GM13976 (cell line): ENCODE data around the gene NPHP1.

ENCODE experiments used
- DNase-seq: peaks from one replicate; pipeline ENCODE4 v3.0.0; 2012; ENCODE audit warnings: low spot score
- CTCF ChIP-seq: IDR thresholded peaks from 2 replicates; pipeline ENCODE4 v1.5.1; 2012; ENCODE audit warnings: borderline replicate concordance, mild to moderate bottlenecking; ENCODE audit not compliant: insufficient read depth; ENCODE audit errors: extremely low read depth, missing control alignments, control extremely low read depth
- in situ Hi-C: fragments of 300-500 bp; cut with MboI; formaldehyde crosslinking; loops from one replicate; pipeline ENCODE4 v1.12.0; 2022; ENCODE audit warnings: low sequenced_read_pairs, mixed read lengths, inconsistent platforms; ENCODE audit not compliant: unreplicated experiment

NPHP1 gene

GRCh38 chr2:110126906-110127305, 77.9 kb downstream of the NPHP1 start:
- in situ Hi-C loops = no loop called here
- TF ChIP-seq CTCF = no peak
- DNase-seq = no peak

DNA sequence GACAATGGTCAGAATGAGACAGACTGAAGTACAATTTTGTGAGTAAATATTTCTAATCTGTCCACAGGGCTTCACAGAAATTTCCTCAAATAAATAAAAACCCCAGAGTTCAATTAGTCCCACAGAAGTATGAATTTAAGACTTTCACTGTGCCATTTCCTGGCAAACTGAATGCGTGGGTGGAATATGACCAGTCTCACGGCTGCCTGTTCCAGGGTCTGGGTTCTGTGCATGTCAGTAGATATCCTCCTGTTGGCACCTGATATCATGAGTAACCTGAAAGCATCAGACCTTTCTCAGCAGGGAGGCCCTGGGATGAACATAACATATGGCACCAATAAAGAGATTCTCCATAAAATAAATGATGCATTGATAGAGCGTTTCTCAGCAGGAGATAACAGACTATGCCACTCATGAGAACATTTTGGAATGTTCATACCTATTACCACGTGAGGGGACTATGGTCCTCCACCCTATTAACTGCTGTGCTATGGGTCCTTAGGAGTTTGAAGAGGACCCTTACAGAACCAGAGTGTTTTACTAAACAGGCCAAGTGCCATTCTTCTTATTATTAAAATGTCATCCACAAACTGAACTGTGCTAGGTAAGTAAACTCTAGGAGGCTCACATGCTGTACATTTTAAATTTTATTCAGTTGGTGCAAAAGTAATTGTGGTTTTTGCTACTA, 78.6 kb downstream of the NPHP1 start:
- no peak for DNase-seq
- TF ChIP-seq CTCF = no peak
- in situ Hi-C loops = no loop called here

GRCh38 chr2:110124939-110125691, 79.7 kb downstream of the NPHP1 start:
- in situ Hi-C loops = no loop called here
- DNase-seq = no peak
- no peak for TF ChIP-seq CTCF

GRCh38 chr2:110124038-110124825, 80.6 kb downstream of the NPHP1 start:
- DNase-seq = no peak
- in situ Hi-C loops = no loop called here
- TF ChIP-seq CTCF = no peak

DNA sequence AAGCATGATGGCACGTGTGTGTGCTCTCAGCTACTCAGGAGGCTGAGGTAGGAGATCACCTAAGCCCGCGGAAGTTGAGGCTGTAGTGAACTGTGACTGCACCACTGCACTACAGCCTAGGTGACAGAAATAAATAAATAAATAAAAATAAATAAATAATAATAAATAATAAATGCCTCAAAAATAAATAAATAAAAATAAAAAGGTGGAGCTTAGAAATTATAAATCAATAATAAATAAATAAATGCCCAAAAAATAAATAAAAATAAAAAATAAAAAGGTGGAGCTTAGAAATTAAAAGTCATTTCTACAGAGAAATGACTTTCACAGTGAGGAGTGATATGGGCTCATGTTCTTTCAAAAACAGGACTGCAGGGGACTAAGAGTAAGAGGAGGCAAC, 83.2 kb downstream of the NPHP1 start:
- no peak for TF ChIP-seq CTCF
- no peak for DNase-seq

DNA sequence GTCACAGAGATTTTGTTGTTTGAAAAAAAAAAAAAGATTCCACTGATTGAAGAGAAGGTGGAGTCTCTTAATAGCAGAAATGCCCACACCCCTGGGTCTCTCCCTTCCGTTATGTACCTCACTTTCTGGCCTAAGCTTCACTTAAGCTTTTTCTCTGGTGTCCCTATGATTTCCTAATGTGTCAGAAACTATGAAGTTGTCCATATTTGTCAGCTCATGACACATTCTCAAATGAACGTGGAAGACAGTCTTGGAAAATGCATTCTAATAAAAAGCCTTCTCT, 83.8 kb downstream of the NPHP1 start:
- DNase-seq = no peak
- in situ Hi-C loops = no loop called here
- no peak for TF ChIP-seq CTCF

More for the DNA sequence above, 83.2 kb downstream of the NPHP1 start:
- in situ Hi-C loops = no loop called here
